ENCODE measurements around the gene EEFSEC.

The EEFSEC gene

GRCh38 chr3:128190501-128190900, 37.2 kb downstream of the EEFSEC start:
- Histone ChIP-seq H3K9me2 (replicated peaks; ENCODE audit: insufficient read depth, low read length) (no peaks in the 10 kb centered on the region), H3K27me3 (replicated peaks; ENCODE audit: insufficient read depth, low read length) (no peaks in the 10 kb centered on the region), H3K79me2 (ENCODE audit: low read length) (peaks cover 32% of the 10 kb centered on the region), H3K4me1 (ENCODE audit: low read length) (no peaks in the 10 kb centered on the region), H3K4me2 (ENCODE audit: low read depth, low read length) (no peak overlapping the region), H3K9me3 (replicated peaks; ENCODE audit: insufficient read depth, low read length) (no peaks in the 10 kb centered on the region), H3K27ac (ENCODE audit: low read length) (no peak overlapping the region), H3K4me3 (ENCODE audit: low read length) (no peak overlapping the region), H3K36me3 (replicated peaks; ENCODE audit: insufficient read depth, low read length) (no peaks in the 10 kb centered on the region), H4K20me1 (ENCODE audit: insufficient read depth, low read length) (no peaks in the 10 kb centered on the region), H3F3A (ENCODE audit: insufficient read depth, low read length) (no peaks in the 10 kb centered on the region), H2AFZ (ENCODE audit: low read length) (no peak overlapping the region), H3K9ac (ENCODE audit: low read length) (no peak overlapping the region)
- TF ChIP-seq EZH2phosphoT487 (IDR thresholded peaks at IDR 0.05; ENCODE audit: low read length) (no peak), EZH2 (optimal IDR thresholded peaks at IDR 0.05; ENCODE audit: low read depth, low read length) (no peak), CTCF (IDR thresholded peaks at IDR 0.05; ENCODE audit: low read length) (no peak)
- no peak for DNase-seq

- DNase-seq = no peak
- Histone ChIP-seq H3K4me1 (ENCODE audit: low read length) (no peaks in the 10 kb centered on the region), H3K27ac (ENCODE audit: low read length) (no peak overlapping the region), H3K27me3 (replicated peaks; ENCODE audit: insufficient read depth, low read length) (no peaks in the 10 kb centered on the region), H2AFZ (ENCODE audit: low read length) (no peak overlapping the region), H3K4me2 (ENCODE audit: low read depth, low read length) (no peak overlapping the region), H3K79me2 (ENCODE audit: low read length) (peaks cover 20% of the 10 kb centered on the region), H3K9ac (ENCODE audit: low read length) (no peak overlapping the region), H3F3A (ENCODE audit: insufficient read depth, low read length) (no peaks in the 10 kb centered on the region), H3K9me3 (replicated peaks; ENCODE audit: insufficient read depth, low read length) (no peaks in the 10 kb centered on the region), H3K36me3 (replicated peaks; ENCODE audit: insufficient read depth, low read length) (no peaks in the 10 kb centered on the region), H3K9me2 (replicated peaks; ENCODE audit: insufficient read depth, low read length) (no peaks in the 10 kb centered on the region), H4K20me1 (ENCODE audit: insufficient read depth, low read length) (no peaks in the 10 kb centered on the region), H3K4me3 (ENCODE audit: low read length) (no peak overlapping the region)
- no peak for TF ChIP-seq EZH2 (optimal IDR thresholded peaks at IDR 0.05; ENCODE audit: low read depth, low read length)
- TF ChIP-seq CTCF (IDR thresholded peaks at IDR 0.05; ENCODE audit: low read length) = no peak
- no peak for TF ChIP-seq EZH2phosphoT487 (IDR thresholded peaks at IDR 0.05; ENCODE audit: low read length)
These were observed 38.9 kb downstream of the EEFSEC start for GRCh38 chr3:128192131-128192530.

DNA sequence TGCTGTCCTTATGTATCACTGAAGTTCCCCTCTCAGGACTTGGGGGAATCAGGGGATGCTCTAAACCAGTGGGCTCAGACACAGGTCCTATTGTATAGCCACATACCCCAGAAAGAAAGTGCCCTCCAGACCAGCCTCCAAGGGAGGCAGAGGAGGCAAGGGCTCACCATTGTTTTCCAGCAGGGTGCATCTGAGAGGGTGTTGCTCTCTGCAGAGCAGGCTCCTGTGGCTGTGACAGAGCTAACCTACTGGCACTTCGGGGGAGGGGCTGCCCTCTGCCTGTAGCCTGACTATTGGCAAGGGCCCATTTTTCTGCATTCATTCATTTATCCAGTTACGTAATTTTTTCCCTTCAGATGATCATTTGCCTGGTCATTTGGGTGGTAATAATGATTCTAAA, 39.9 kb downstream of the EEFSEC start:
- DNase-seq = no peak
- Histone ChIP-seq H3K4me1 (ENCODE audit: low read length) (no peaks in the 10 kb centered on the region), H3K4me2 (ENCODE audit: low read depth, low read length) (no peak overlapping the region), H4K20me1 (ENCODE audit: insufficient read depth, low read length) (no peaks in the 10 kb centered on the region), H3K9me3 (replicated peaks; ENCODE audit: insufficient read depth, low read length) (no peaks in the 10 kb centered on the region), H3K9ac (ENCODE audit: low read length) (no peak overlapping the region), H3K36me3 (replicated peaks; ENCODE audit: insufficient read depth, low read length) (no peaks in the 10 kb centered on the region), H3K4me3 (ENCODE audit: low read length) (no peak overlapping the region), H2AFZ (ENCODE audit: low read length) (no peak overlapping the region), H3K27me3 (replicated peaks; ENCODE audit: insufficient read depth, low read length) (no peaks in the 10 kb centered on the region), H3K9me2 (replicated peaks; ENCODE audit: insufficient read depth, low read length) (no peaks in the 10 kb centered on the region), H3K79me2 (ENCODE audit: low read length) (peaks cover 10% of the 10 kb centered on the region; the same call in 1 of the 2 replicates), H3K27ac (ENCODE audit: low read length) (no peak overlapping the region), H3F3A (ENCODE audit: insufficient read depth, low read length) (no peaks in the 10 kb centered on the region)
- TF ChIP-seq CTCF (IDR thresholded peaks at IDR 0.05; ENCODE audit: low read length) = no peak
- TF ChIP-seq EZH2 (optimal IDR thresholded peaks at IDR 0.05; ENCODE audit: low read depth, low read length) = no peak
- TF ChIP-seq EZH2phosphoT487 (IDR thresholded peaks at IDR 0.05; ENCODE audit: low read length) = no peak

Measured in MM.1S (cell line).